Measurements from ENCODE around the gene RABAC1.

RABAC1 gene

GRCh38 chr19:41932720-41933332 lies 26.3 kb downstream of the RABAC1 start:
- no peak for TF ChIP-seq CTCF (conservative IDR thresholded peaks at IDR 0.05; ENCODE audit: control insufficient read depth, insufficient read depth, low read depth, low read length)
- H3K4me3 ChIP-seq (ENCODE audit: control insufficient read depth, low read depth, low read length) = no peak overlapping the region
- DNase-seq (ENCODE audit: low read depth) = no peak

- H3K4me3 ChIP-seq (ENCODE audit: control insufficient read depth, low read depth, low read length) = no peak overlapping the region
- no peak for TF ChIP-seq CTCF (conservative IDR thresholded peaks at IDR 0.05; ENCODE audit: control insufficient read depth, insufficient read depth, low read depth, low read length)
- no peak for DNase-seq (ENCODE audit: low read depth)
Measured at GRCh38 chr19:41932259-41932719, 26.8 kb downstream of the RABAC1 start.

GRCh38 chr19:41930926-41931592 lies 28.1 kb downstream of the RABAC1 start:
- DNase-seq (ENCODE audit: low read depth) = no peak
- no peak overlapping the region for H3K4me3 ChIP-seq (ENCODE audit: control insufficient read depth, low read depth, low read length)
- TF ChIP-seq CTCF (conservative IDR thresholded peaks at IDR 0.05; ENCODE audit: control insufficient read depth, insufficient read depth, low read depth, low read length) = peak; percentile 33

- DNase-seq (ENCODE audit: low read depth) = no peak
Measured at GRCh38 chr19:41930322-41930722, 28.8 kb downstream of the RABAC1 start.

GRCh38 chr19:41929536-41930071 lies 29.5 kb downstream of the RABAC1 start:
- DNase-seq (ENCODE audit: low read depth) = no peak
- no peak overlapping the region for H3K4me3 ChIP-seq (ENCODE audit: control insufficient read depth, low read depth, low read length)
- TF ChIP-seq CTCF (conservative IDR thresholded peaks at IDR 0.05; ENCODE audit: control insufficient read depth, insufficient read depth, low read depth, low read length) = no peak

More at GRCh38 chr19:41930322-41930722, 28.8 kb downstream of the RABAC1 start:
- H3K4me3 ChIP-seq (ENCODE audit: control insufficient read depth, low read depth, low read length) = no peak overlapping the region
- TF ChIP-seq CTCF (conservative IDR thresholded peaks at IDR 0.05; ENCODE audit: control insufficient read depth, insufficient read depth, low read depth, low read length) = no peak

GRCh38 chr19:41928754-41929535 lies 30.2 kb downstream of the RABAC1 start:
- no peak for DNase-seq (ENCODE audit: low read depth)
- TF ChIP-seq CTCF (conservative IDR thresholded peaks at IDR 0.05; ENCODE audit: control insufficient read depth, insufficient read depth, low read depth, low read length) = no peak
- peak overlapping the region; percentile 2 for H3K4me3 ChIP-seq (ENCODE audit: control insufficient read depth, low read depth, low read length)
